HG02571 (cell line): ENCODE data around the gene ZFP69B.

Experiments
- ATAC-seq: cut with Tn5 transposase; IDR thresholded peaks from one replicate; pipeline ENCODE4 v1.9.1; 2021; ENCODE audit warnings: mild to moderate bottlenecking, moderate library complexity; ENCODE audit not compliant: unreplicated experiment

The ZFP69B gene

DNA sequence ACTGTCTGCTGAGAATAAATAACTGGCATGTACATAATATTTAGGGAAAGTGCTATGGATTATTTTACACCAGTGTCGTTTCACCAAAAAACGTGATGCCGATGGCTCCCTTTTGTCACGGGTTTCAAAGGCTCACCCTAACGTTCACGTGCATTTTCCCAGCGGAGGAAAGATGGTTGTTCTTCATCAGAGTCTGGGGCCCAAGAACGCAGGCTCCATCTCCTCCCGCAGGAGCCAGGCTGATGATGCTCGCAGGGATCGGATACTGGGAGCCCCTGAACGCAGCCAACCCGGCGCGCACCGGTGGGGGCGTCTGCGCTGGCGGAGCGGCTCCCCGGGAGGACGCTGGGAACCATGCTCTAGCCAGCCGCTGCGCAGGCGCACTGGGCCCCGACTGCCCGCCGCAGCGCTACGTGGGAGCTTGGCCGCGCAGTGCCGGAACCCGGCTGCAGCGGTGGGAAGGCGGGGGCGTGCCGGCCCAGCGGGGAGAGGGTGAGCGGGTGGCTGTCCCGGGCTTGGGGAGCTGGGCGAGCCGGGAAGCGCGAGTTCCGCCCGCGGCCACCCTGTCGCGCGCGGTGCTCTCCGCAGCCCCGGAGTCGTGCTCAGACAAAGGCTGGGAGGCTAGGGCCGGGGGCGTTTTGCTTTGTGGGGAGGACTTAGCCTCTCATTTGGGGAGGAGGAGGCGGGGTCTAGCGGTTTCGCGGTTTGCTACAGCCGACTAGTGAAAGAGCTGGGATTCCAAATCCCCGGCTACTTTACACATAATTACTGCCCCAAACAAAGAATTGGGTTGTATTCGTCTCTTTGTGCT lies at the start of gene ZFP69B:
Gene ZFP69B (plus strand): TSS at position 793 of the 811 bp plus-strand sequence. CDS start 486 bp downstream, outside the sequence.
- ATAC-seq, result peak; percentile 85

DNA sequence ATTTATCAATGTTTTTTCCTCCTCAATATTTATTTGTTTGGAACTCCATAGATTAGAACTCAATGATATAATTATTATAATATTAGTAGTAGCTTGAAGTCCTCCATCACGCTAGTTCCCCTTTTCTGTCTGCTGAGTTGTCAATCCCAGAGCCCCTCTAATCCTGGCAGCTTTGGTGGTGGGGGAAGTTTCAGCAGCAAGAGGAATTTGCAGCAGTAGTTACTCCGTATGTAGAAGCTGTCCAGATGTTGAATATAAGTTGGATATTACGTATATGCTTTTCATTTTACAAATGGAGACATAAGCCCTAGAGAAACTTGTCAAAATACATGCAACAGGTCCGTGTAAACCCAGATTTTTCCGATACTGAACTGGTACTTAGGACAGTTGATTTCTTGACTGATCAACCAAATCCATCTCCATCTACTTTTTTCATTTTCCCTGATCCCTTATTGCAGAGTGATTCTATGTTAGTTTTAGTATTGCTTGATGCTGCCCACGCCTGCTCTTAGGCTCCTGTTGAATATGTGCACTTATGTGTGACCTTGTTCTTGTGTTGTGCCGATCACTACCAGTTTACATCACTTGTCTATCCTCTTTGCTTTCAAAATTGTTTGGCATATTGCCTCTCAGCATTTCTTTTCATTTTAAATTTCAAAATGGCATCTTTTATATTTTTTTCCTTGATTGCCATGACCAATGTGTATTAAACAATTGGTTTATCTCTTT lies 48.6 kb upstream of the ZFP69B start:
- ATAC-seq, result no peak

GRCh38 chr1:40404670-40405462 lies 45.4 kb upstream of the ZFP69B start:
- ATAC-seq, result no peak

GRCh38 chr1:40405812-40406211 lies 44.5 kb upstream of the ZFP69B start:
- no peak for ATAC-seq

DNA sequence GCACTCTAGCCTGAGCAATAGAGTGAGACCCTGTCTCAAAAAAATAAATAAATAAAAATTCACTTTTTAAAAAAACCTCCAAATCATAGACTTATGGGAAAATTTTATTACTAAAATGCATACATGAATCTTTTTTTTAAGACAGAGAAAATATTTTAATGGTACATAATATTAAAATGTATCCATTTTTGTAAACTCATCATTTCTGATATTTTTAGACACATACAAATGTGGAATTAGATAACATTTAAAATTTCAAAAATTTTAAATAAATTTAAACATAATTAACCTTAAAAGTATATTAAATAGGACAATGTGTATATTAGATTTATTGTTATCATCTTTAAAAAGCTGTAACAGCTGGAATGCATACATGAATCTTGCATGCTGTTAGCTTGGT lies 42.8 kb upstream of the ZFP69B start:
- ATAC-seq, result no peak

GRCh38 chr1:40409467-40409866 lies 40.8 kb upstream of the ZFP69B start:
- ATAC-seq, result no peak

- no peak for ATAC-seq
These were observed 39.0 kb upstream of the ZFP69B start for GRCh38 chr1:40411294-40411693.

DNA sequence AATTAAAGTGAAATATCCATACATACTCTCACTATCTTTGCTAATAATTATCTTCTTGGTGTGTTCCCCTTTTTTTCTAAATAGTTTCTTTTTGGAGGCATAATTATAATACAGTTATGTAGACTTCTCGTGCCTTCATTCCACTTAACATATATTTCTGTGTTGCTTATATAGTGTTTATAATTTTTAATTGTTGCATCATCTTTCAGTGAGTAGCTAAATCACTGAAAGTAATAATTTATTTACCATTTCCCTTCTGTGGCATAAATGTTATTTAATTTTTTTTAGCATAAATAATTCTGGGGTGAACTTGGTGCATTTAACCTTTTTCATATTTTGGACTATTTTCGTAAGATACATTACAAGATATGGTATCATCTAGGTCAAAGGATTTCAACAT lies 38.4 kb upstream of the ZFP69B start:
- ATAC-seq, result no peak

- ATAC-seq, result no peak
These were observed 36.6 kb upstream of the ZFP69B start for GRCh38 chr1:40413527-40414252.

DNA sequence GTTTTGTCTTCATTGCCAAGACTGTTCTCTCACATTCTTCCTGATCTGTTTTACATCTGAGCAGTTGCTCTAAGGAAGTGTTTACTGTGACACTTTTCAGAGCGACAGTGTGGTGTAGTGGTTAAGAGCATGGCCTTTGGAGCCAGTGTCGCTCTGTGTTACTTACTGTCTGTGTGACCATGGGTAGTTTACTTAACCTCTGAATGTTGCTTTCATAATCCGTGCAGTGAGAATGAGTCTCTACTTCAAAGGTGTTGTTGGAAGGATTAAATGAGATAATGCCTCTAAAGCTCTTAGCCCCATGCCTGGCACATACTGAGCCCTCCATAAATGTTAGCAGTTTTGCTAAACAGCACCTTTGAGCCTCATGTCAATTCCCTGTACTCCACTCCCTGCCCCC lies 35.9 kb upstream of the ZFP69B start:
- no peak for ATAC-seq

DNA sequence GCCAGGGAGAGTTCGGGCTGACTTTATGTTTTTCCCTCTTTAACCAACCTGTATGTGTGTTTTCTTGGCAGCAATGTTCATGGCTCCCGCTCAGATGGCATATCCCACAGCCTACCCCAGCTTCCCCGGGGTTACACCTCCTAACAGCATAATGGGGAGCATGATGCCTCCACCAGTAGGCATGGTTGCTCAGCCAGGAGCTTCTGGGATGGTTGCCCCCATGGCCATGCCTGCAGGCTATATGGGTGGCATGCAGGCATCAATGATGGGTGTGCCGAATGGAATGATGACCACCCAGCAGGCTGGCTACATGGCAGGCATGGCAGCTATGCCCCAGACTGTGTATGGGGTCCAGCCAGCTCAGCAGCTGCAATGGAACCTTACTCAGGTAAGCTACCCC lies 33.6 kb upstream of the ZFP69B start:
- no peak for ATAC-seq

- ATAC-seq, result no peak
These were observed 28.6 kb upstream of the ZFP69B start for GRCh38 chr1:40421431-40422384.

GRCh38 chr1:40422630-40423263 lies 27.5 kb upstream of the ZFP69B start:
- ATAC-seq, result no peak

GRCh38 chr1:40423264-40423642 lies 27.0 kb upstream of the ZFP69B start:
- ATAC-seq, result no peak

- ATAC-seq, result no peak
These were observed 26.2 kb upstream of the ZFP69B start for GRCh38 chr1:40423951-40424618.

DNA sequence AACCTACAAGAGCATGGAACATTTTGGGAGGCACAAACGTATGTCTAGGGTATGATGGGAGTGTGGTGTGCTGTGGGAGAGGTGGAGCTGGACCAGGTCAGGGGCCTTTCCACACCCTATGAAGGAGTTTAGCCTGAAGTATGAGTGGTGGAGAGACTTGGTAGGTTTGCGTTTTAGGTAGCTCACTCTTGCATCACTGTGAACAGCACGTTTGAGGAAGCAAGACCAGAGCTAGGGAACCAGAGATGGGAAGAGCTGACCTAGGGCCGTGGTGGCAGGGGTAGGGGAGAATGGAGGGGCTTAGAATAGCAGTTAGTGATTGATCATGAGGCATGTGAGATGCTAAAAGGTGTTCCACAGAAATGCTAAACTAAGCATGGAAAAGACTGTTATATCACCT lies 25.1 kb upstream of the ZFP69B start:
- ATAC-seq, result no peak

GRCh38 chr1:40431385-40431784 lies 18.9 kb upstream of the ZFP69B start:
- no peak for ATAC-seq

- no peak for ATAC-seq
These were observed 17.5 kb upstream of the ZFP69B start for GRCh38 chr1:40432644-40433390.
